ENCODE data around the gene CNTN2.
A peak's percentile ranks its signal among the peaks of the same experiment; 100 is the strongest.

The CNTN2 gene

DNA sequence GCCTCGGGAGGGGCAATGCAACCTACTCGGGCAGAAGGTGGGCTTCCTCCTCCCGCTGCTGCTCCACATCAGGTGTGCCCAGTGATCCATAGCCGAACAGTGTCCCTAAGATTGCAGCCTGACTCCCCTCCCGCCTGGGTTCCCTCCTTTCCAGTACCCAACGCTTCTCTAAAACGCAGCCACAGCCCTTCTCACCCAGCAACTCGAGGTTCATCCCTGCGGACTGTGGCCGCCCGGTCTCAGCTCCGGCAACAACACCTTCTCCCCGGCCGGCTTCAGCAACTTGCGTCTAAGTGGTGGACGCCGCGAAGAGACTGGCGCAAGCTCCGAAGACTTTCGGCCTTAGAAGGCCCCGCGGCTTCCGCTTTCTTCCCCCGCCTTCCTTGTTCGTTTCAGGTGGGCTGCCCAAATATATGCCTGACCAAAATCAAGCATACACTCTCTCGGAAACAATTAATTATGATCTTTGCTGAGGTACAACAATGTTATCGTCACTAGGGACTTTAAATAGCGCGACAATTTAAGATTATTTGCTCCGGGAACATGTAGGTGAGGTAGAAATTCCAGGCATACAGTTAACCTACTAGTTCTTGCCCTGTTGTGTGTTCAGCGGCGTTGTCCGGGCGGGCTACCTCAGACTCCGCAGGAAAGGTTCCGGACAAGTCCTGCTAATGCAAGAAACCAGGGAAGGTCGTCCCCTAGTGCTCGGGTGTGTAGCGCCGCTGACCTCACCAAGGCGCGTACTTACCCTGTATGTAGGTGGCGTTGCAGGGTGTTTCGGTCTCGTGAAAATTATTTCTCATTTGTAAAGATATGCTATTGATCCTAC, 78.9 kb downstream of the CNTN2 start, which contains the start of gene RBBP5:
Gene RBBP5, minus strand, starts transcription at position 319 of the 829 bp plus-strand sequence. Its CDS starts 105 bp downstream, at position 214.
- Histone ChIP-seq H3K27me3 (replicated peaks) (no peaks in the 10 kb centered on the region), H3K36me3 (replicated peaks) (no peaks in the 10 kb centered on the region), H3K27ac (peak within 1 kb of the TSS; percentile 98), H3K4me3 (ENCODE audit: low read depth, low read length) (peak within 1 kb of the TSS; percentile 100)
- in situ Hi-C loops (cut with HindIII; ENCODE audit: low pct_ligation_motif_present, low sequenced_read_pairs): no loop called here
- TF ChIP-seq, protein P1, sequence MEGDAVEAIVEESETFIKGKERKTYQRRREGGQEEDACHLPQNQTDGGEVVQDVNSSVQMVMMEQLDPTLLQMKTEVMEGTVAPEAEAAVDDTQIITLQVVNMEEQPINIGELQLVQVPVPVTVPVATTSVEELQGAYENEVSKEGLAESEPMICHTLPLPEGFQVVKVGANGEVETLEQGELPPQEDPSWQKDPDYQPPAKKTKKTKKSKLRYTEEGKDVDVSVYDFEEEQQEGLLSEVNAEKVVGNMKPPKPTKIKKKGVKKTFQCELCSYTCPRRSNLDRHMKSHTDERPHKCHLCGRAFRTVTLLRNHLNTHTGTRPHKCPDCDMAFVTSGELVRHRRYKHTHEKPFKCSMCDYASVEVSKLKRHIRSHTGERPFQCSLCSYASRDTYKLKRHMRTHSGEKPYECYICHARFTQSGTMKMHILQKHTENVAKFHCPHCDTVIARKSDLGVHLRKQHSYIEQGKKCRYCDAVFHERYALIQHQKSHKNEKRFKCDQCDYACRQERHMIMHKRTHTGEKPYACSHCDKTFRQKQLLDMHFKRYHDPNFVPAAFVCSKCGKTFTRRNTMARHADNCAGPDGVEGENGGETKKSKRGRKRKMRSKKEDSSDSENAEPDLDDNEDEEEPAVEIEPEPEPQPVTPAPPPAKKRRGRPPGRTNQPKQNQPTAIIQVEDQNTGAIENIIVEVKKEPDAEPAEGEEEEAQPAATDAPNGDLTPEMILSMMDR (IDR thresholded peaks at IDR 0.05; ENCODE audit: low read depth, low read length, missing control alignments): peak; percentile 89
- DNase-seq: peak; percentile 97

DNA sequence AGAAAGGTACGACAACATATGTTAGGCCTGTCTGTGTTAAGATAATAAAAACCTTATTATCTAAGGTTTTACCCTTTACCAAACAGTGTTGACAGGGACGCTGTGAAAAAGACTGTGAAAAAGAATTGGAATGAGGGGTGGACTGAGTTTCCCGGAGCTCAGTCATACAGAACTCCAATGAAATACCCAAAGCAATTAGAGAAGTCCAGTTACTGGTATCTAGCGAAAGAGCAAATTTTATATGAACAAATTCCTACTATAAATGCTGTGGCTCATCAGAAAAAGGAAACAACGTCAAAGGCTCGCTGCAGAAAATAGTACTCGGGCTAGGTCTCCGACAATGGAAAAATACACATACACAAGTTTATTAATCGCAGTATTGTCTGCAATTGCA, 79.5 kb downstream of the CNTN2 start:
- Histone ChIP-seq H3K36me3 (replicated peaks) (no peaks in the 10 kb centered on the region), H3K27me3 (replicated peaks) (no peaks in the 10 kb centered on the region), H3K4me3 (ENCODE audit: low read depth, low read length) (peak overlapping the region; percentile 100), H3K27ac (peak overlapping the region; percentile 98)
- TF ChIP-seq, protein P1 (IDR thresholded peaks at IDR 0.05; ENCODE audit: low read depth, low read length, missing control alignments): no peak
- in situ Hi-C loops (cut with HindIII; ENCODE audit: low pct_ligation_motif_present, low sequenced_read_pairs): no loop called here
- no peak for DNase-seq

DNA sequence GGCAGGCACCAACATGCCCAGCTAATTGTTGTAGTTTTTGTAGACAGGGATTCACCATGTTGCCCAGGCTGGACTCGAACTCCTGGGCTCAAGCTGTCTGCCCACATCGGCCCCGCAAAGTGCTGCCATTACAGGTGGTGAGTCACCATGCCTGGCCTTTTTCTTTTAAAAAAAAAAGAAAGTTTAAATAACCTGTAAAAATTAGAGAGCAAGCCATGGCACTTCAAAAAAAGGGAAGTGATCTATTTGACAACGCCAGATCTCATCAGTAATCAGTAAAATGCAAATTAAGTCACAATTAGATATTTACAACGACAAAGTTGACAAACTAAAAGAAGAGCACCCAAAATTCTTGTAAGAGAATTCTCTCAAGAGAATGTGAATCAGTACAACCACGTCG, 81.7 kb downstream of the CNTN2 start:
- Histone ChIP-seq H3K27ac (no peak overlapping the region), H3K36me3 (replicated peaks) (no peaks in the 10 kb centered on the region), H3K4me3 (ENCODE audit: low read depth, low read length) (no peak overlapping the region), H3K27me3 (replicated peaks) (no peaks in the 10 kb centered on the region)
- TF ChIP-seq, protein P1 (IDR thresholded peaks at IDR 0.05; ENCODE audit: low read depth, low read length, missing control alignments): no peak
- no peak for DNase-seq
- in situ Hi-C loops (cut with HindIII; ENCODE audit: low pct_ligation_motif_present, low sequenced_read_pairs): no loop called here

DNA sequence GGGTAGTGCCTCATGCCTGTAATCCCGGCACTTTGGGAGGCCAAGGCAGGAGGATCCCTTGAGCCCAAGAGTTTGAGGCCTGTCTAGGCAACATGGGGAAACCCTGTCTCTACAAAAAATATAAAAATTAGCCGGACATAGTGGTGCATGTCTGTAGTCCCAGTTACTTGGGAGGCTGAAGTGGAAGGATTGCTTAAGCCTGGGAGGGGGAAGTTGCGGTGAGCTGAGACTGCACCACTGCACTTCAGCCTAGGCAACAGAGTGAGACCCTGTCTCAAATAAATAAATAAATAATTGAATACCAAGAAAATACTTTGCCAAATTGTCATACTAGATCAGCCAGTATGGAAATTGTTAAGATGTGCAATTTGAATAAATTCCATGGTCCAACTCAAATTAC, 84.6 kb downstream of the CNTN2 start:
- H3K27ac ChIP-seq: no peak overlapping the region
- in situ Hi-C loops (cut with HindIII; ENCODE audit: low pct_ligation_motif_present, low sequenced_read_pairs): no loop called here
- DNase-seq: no peak
- H3K36me3 ChIP-seq (replicated peaks): no peaks in the 10 kb centered on the region
- no peak overlapping the region for H3K4me3 ChIP-seq (ENCODE audit: low read depth, low read length)
- H3K27me3 ChIP-seq (replicated peaks): no peaks in the 10 kb centered on the region
- TF ChIP-seq, protein P1 (IDR thresholded peaks at IDR 0.05; ENCODE audit: low read depth, low read length, missing control alignments): no peak
